ENCODE measurements around the gene RANBP10. TPM values are rescaled to one million over a fixed set of nuclear protein-coding genes. Genes with fewer than 3 reads are reported as not detected.

The RANBP10 gene
- total RNA-seq, 1 experiment from 2014 or later, result 15.6 TPM

- Histone ChIP-seq H3K14ac (ENCODE audit: insufficient read depth, low read length) (no peak overlapping the region), H2BK20ac (ENCODE audit: low read depth, low read length, poor library complexity, severe bottlenecking) (no peak overlapping the region), H4K91ac (ENCODE audit: insufficient read length, low read depth, low read length) (no peak overlapping the region), H3K79me1 (ENCODE audit: insufficient read depth, low read depth, low read length, poor library complexity, severe bottlenecking) (no peaks in the 10 kb centered on the region), H3K4ac (ENCODE audit: low read depth, low read length) (no peak overlapping the region), H4K20me1 (ENCODE audit: control insufficient read depth, insufficient read depth, insufficient read length) (no peaks in the 10 kb centered on the region), H3K4me2 (ENCODE audit: insufficient read depth, insufficient read length, low read length) (peak overlapping the region; percentile 94), H3T11ph (ENCODE audit: low read length) (no peak overlapping the region), H2BK120ac (ENCODE audit: low read depth, low read length, poor library complexity, severe bottlenecking) (no peak overlapping the region), H3K56ac (ENCODE audit: insufficient read length, low read depth, low read length) (no peak overlapping the region), H2AFZ (ENCODE audit: low read length) (no peak overlapping the region), H3K27me3 (ENCODE audit: insufficient read depth, low read length) (no peaks in the 10 kb centered on the region), H3K23ac (ENCODE audit: insufficient read length, low read depth, low read length) (no peak overlapping the region), H3K23me2 (ENCODE audit: insufficient read length, low read depth, low read length, poor library complexity, severe bottlenecking) (peaks cover 5% of the 10 kb centered on the region), H4K5ac (ENCODE audit: insufficient read length, low read depth, low read length) (no peak overlapping the region), H4K8ac (replicated peaks; ENCODE audit: insufficient read length, low read depth, low read length) (no peak overlapping the region), H3K79me2 (ENCODE audit: insufficient read depth, low read length) (no peaks in the 10 kb centered on the region), H2BK5ac (ENCODE audit: insufficient read length, low read length) (no peak overlapping the region), H2BK12ac (ENCODE audit: insufficient read length, low read depth, low read length) (no peak overlapping the region), H2AK5ac (ENCODE audit: insufficient read length, low read length) (no peak overlapping the region), H3K9me3 (ENCODE audit: control insufficient read depth, low read depth, low read length) (no peaks in the 10 kb centered on the region), H3K9ac (ENCODE audit: extremely low read depth, insufficient read length, low read length) (no peak overlapping the region), H3K4me1 (ENCODE audit: insufficient read depth, low read length) (no peaks in the 10 kb centered on the region; the same call in 1 of the 2 replicates), H3K27ac (ENCODE audit: insufficient read length, low read depth, low read length) (no peak overlapping the region), H3K18ac (ENCODE audit: insufficient read length, low read depth, low read length) (no peak overlapping the region), H2BK15ac (ENCODE audit: low read depth, low read length) (no peak overlapping the region)
- Mint-ChIP-seq H3K4me1 (peaks cover 8% of the 10 kb centered on the region in 2 experiments), H3K4me3 (peak overlapping the region; percentile 85 to 90), H3K27me3 (ENCODE audit: low read depth) (peaks cover 3% of the 10 kb centered on the region), H3K9me3 (no peaks in the 10 kb centered on the region), H3K27ac (no peak overlapping the region), H3K36me3 (ENCODE audit: insufficient read depth in 1 of 3, low read depth in 3 of 3) (peaks cover 20 to 28% (median 27%) of the 10 kb centered on the region in 3 experiments; a peak in 6 of 7 replicates)
- TF ChIP-seq, protein P1, sequence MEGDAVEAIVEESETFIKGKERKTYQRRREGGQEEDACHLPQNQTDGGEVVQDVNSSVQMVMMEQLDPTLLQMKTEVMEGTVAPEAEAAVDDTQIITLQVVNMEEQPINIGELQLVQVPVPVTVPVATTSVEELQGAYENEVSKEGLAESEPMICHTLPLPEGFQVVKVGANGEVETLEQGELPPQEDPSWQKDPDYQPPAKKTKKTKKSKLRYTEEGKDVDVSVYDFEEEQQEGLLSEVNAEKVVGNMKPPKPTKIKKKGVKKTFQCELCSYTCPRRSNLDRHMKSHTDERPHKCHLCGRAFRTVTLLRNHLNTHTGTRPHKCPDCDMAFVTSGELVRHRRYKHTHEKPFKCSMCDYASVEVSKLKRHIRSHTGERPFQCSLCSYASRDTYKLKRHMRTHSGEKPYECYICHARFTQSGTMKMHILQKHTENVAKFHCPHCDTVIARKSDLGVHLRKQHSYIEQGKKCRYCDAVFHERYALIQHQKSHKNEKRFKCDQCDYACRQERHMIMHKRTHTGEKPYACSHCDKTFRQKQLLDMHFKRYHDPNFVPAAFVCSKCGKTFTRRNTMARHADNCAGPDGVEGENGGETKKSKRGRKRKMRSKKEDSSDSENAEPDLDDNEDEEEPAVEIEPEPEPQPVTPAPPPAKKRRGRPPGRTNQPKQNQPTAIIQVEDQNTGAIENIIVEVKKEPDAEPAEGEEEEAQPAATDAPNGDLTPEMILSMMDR (conservative IDR thresholded peaks at IDR 0.05), result no peak
- DNase-seq, result no peak
- no CpG with 5 or more reads among the region's 10 CpGs for WGBS (ENCODE audit: extremely low coverage, insufficient read length, low lambda C conversion rate)
These were observed 27.9 kb upstream of the RANBP10 start for GRCh38 chr16:67834242-67834614.
